ENCODE measurements around the gene TOX3. TPM values are rescaled to one million over a fixed set of nuclear protein-coding genes. Genes with fewer than 3 reads are reported as not detected.

TOX3 gene
- total and polyA plus RNA-seq, 2 of the 13 experiments (the other 11 are each of a cell fraction or from before 2014, with no cell fraction given): 14.5 to 98.6 TPM

GRCh38 chr16:52561910-52562741 lies 15.2 kb upstream of the TOX3 start (continued):
- TF ChIP-seq ELK4 (CRISPR knock-in tag; IDR thresholded peaks at IDR 0.05; ENCODE audit: borderline replicate concordance) (no peak), ZNF274 (CRISPR knock-in tag; IDR thresholded peaks at IDR 0.05) (peak; percentile 44; the same call in 1 of the 2 replicates), HCFC1 (IDR thresholded peaks at IDR 0.05; ENCODE audit: low read depth, low read length) (no peak), ZNF891 (CRISPR knock-in tag; IDR thresholded peaks at IDR 0.05) (no peak), GATAD1 (CRISPR knock-in tag; IDR thresholded peaks at IDR 0.05) (no peak), CCDC6 (CRISPR knock-in tag; IDR thresholded peaks at IDR 0.05) (no peak), EZH2 (conservative IDR thresholded peaks at IDR 0.05; ENCODE audit: low read depth, low read length) (no peak), CEBPB (IDR thresholded peaks at IDR 0.05; ENCODE audit: borderline replicate concordance, low read depth, low read length) (no peak), ZBTB7A (CRISPR knock-in tag; IDR thresholded peaks at IDR 0.05) (no peak), ZNF781 (CRISPR knock-in tag; IDR thresholded peaks at IDR 0.05; ENCODE audit: borderline replicate concordance, not compliant biosample characterization) (no peak), HNRNPL (IDR thresholded peaks at IDR 0.05; ENCODE audit: low read depth, low read length) (no peak), PBX3 (CRISPR knock-in tag; IDR thresholded peaks at IDR 0.05; ENCODE audit: borderline replicate concordance) (no peak), ZNF441 (CRISPR knock-in tag; IDR thresholded peaks at IDR 0.05; ENCODE audit: borderline replicate concordance) (peak; percentile 54; the same call in 1 of the 2 replicates), HBP1 (CRISPR knock-in tag; IDR thresholded peaks at IDR 0.05; ENCODE audit: low read depth) (peak; percentile 85; the same call in 1 of the 2 replicates), XBP1 (CRISPR knock-in tag; IDR thresholded peaks at IDR 0.05) (no peak), ZMYM2 (CRISPR knock-in tag; IDR thresholded peaks at IDR 0.05) (0 out of 2 replicates have a peak, but pooled peaks have one; percentile 24), IKZF1 (IDR thresholded peaks at IDR 0.05) (no peak), KDM3A (CRISPR knock-in tag; IDR thresholded peaks at IDR 0.05; ENCODE audit: low read depth) (0 out of 2 replicates have a peak, but pooled peaks have one; percentile 36), ZBTB7B (CRISPR knock-in tag; IDR thresholded peaks at IDR 0.05) (no peak), SP5 (CRISPR knock-in tag; IDR thresholded peaks at IDR 0.05; ENCODE audit: borderline replicate concordance, low read depth) (no peak), ZNF44 (CRISPR knock-in tag; IDR thresholded peaks at IDR 0.05) (no peak), TBX3 (IDR thresholded peaks at IDR 0.05; ENCODE audit: borderline replicate concordance) (peak; percentile 84; the same call in 1 of the 2 replicates), CHCHD3 (CRISPR knock-in tag; IDR thresholded peaks at IDR 0.05) (no peak), TEF (CRISPR knock-in tag; IDR thresholded peaks at IDR 0.05) (no peak), MYC (CRISPR knock-in tag; IDR thresholded peaks at IDR 0.05; ENCODE audit: borderline replicate concordance) (no peak), THAP11 (CRISPR knock-in tag; IDR thresholded peaks at IDR 0.05) (no peak), ZNF629 (CRISPR knock-in tag; conservative IDR thresholded peaks at IDR 0.05) (no peak), ZNF460 (CRISPR knock-in tag; IDR thresholded peaks at IDR 0.05; ENCODE audit: borderline replicate concordance) (no peak)
